Naive thymus-derived CD8-positive, alpha-beta T cell (primary cell): Measurements from ENCODE around the gene PPIL6. TPM values are rescaled to one million over a fixed set of nuclear protein-coding genes. Genes with fewer than 3 reads are reported as not detected.

Experiments used
- ATAC-seq, 2 donors: fragments of 150-1000 bp; cut with Tn5 transposase in 1 of 2; sonication (Bioruptor Pico), chemical (Tn5 transposase) in 1 of 2; 1 replicate in 1 of 2; 2 replicates in 1 of 2; pipeline ENCODE4 v1.10.0; 2021; ENCODE audit warnings: mild to moderate bottlenecking in 2 of 2, moderate library complexity in 2 of 2
- POLR2A ChIA-PET: fragments of 350-600 bp; sonication (Branson Sonifier 250); formaldehyde crosslinking; loops from one replicate; lab custom pipeline; 2021; ENCODE audit warnings: antibody characterized with exemption; lab: Charles Lee
- DNase-seq, 10 donors: peaks; one replicate each; pipeline versions ENCODE4 v3.0.0 to v3.0.0-alpha.2; 2020 to 2022
- H3K27ac Mint-ChIP-seq, 10 donors: one replicate each; pipeline ENCODE4 v1.8.0; 2020 to 2022; ENCODE audit warnings: mild to moderate bottlenecking in 10 of 10, mixed read lengths in 10 of 10, moderate library complexity in 4 of 10, inconsistent platforms in 1 of 10
- H3K27me3 Mint-ChIP-seq, 5 donors: one replicate each; pipeline ENCODE4 v1.8.0; 2021 to 2022; ENCODE audit warnings: mixed read lengths in 5 of 5
- H3K36me3 Mint-ChIP-seq, 3 donors: one replicate each; pipeline ENCODE4 v1.8.0; 2020 to 2022; ENCODE audit warnings: mixed read lengths in 3 of 3, mild to moderate bottlenecking in 2 of 3, inconsistent platforms in 1 of 3
- H3K4me1 Mint-ChIP-seq, 4 donors: one replicate each; pipeline ENCODE4 v1.8.0; 2021 to 2022; ENCODE audit warnings: mixed read lengths in 4 of 4
- H3K4me3 Mint-ChIP-seq, 10 donors: one replicate each; pipeline ENCODE4 v1.8.0; 2020 to 2022; ENCODE audit warnings: mild to moderate bottlenecking in 10 of 10, mixed read lengths in 10 of 10, moderate library complexity in 6 of 10, inconsistent platforms in 1 of 10
- H3K9me3 Mint-ChIP-seq, 9 donors: one replicate each; pipeline ENCODE4 v1.8.0; 2020 to 2022; ENCODE audit warnings: mixed read lengths in 9 of 9, mild to moderate bottlenecking in 3 of 9, inconsistent platforms in 1 of 9, moderate library complexity in 1 of 9
- polyA plus RNA-seq, 3 donors: library from polyadenylated mRNA; unstranded; fragments of 300-500 nt; fragmentation: Illumina TruSeq; gene quantifications; one replicate each; pipeline ENCODE4 v1.2.3, GENCODE V29; 2021
- total RNA-seq, 8 experiments: library from RNA in 2 of 8; stranded (reverse) in 2 of 8; gene quantifications; one replicate each; pipeline ENCODE4 v1.2.3 and lab custom pipeline; 2021 to 2026

Gene PPIL6
- total and polyA plus RNA-seq, 5 experiments from 2014 or later: 0.25 to 1.7 (median 0.66) TPM

DNA sequence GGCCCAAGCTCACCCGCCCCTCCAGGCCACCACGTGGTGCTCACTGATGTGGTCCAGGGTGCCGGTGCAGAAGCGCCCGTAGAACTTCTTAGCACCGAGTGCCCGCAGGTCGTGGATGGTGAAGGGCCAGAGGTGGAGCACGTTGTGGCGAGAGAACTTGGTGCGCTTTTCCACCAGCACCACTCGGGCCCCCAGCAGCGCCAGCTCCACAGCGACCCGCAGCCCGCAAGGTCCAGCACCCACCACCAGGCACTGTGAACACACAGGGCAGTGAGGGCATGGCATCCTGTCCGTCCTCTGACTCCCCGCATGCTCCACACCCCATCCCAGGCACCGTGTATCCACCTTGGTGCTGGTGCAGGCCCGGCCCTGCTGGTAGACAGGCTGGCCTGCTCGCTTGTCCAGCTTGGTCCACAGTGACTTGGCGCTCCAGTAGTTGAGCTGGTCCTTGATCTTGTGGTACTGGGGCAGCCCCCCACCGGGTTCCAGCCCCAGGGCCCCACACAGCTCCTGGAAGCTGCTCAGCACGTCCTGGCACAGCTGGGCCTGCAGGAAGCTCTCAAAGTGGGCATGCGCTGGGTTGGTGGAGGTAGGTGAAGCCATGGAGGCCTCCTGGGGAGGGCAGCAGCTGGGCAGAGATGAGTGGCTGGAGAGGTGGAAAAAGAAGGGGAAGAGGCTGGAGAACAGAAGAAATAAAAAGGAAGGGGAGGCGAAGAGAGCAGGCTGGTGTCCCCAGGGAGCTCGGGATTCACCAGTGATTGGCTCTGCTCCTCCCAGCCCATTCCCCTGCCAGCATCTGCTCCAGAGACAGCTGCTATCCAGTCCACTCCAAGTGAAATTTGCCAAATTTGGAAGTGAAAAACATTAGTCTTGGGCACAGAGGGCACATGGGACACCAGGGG, 13.4 kb upstream of the PPIL6 start:
- POLR2A ChIA-PET: interaction anchor here (0.6 to 8.6 kb wide), 5 partner anchors 12 to 71 kb away, joined by 5 to 131 read pairs (median 56); partner anchors contain the start of genes CD164, PPIL6, SMPD2 and ZBTB24
- H3K36me3 Mint-ChIP-seq: peaks cover 0 to 9% (median 1%) of the 10 kb centered on the region in 3 donors

DNA sequence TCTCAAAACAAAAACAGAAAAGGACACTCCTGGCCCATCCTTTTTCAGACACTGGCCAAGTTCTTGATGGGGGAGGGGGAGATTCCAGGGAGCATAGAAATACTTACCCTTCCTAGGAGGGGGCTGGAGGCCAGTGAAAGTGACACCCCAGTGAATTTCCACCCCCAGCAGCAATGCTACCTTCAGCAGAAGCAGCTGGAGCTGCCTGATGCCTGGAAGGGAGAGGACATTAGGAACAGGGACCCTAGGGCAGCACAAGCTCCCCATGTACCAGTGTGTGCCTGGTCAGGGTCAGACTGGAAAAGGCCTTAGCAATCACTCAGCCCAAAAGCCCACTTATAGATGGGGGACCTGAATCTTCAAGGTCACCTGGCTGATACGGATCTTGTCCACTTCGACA, 12.7 kb upstream of the PPIL6 start:
- POLR2A ChIA-PET: interaction anchor here (0.6 to 8.6 kb wide), 5 partner anchors 11 to 70 kb away, joined by 5 to 131 read pairs (median 56); partner anchors contain the start of genes CD164, PPIL6, SMPD2 and ZBTB24
- Mint-ChIP-seq H3K27me3 (peaks cover 0 to 1% (median 0%) of the 10 kb centered on the region in 5 donors), H3K27ac (peak overlapping the region in 9 of 10 donors; percentile 40 to 98 (median 66)), H3K4me3 (peak overlapping the region in 4 of 10 donors; percentile 22 to 89 (median 52)), H3K36me3 (peaks cover 0 to 9% (median 1%) of the 10 kb centered on the region in 3 donors), H3K9me3 (no peaks in the 10 kb centered on the region), H3K4me1 (peaks cover 35 to 81% (median 75%) of the 10 kb centered on the region in 4 donors)
- ATAC-seq (no peak), DNase-seq (no peak)

More for the DNA sequence above, 13.4 kb upstream of the PPIL6 start:
- DNase-seq (no peak), ATAC-seq (no peak)
- Mint-ChIP-seq H3K4me3 (peak overlapping the region; percentile 87 to 99 (median 96)), H3K9me3 (no peaks in the 10 kb centered on the region), H3K27me3 (peaks cover 0 to 1% (median 0%) of the 10 kb centered on the region in 5 donors), H3K27ac (peak overlapping the region; percentile 90 to 100 (median 98)), H3K4me1 (peaks cover 34 to 82% (median 76%) of the 10 kb centered on the region in 4 donors)

DNA sequence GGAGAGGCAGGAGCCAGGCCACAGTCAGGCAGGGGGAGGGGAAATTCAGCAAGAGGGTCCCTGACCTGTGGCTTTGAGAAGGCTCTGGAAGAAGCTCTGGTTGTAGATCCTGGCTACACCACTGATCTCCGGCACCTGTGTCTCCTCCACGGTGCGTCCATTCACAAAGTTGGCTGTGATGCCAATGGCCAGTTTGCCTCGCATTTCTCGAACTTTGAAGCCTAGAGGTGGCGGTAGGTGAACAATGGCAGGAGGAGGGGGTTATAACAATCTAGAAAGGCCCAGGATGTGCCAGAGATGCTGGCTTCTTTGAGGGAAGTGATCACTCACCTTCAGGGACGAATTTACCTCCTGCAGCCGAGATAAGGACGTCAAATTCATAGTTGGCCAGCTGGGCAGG, 11.8 kb upstream of the PPIL6 start:
- ATAC-seq (no peak), DNase-seq (no peak)
- Mint-ChIP-seq H3K36me3 (peaks cover 0 to 9% (median 1%) of the 10 kb centered on the region in 3 donors), H3K4me1 (peaks cover 33 to 78% (median 72%) of the 10 kb centered on the region in 4 donors), H3K9me3 (no peaks in the 10 kb centered on the region), H3K27me3 (peaks cover 0 to 1% (median 0%) of the 10 kb centered on the region in 5 donors), H3K27ac (peak overlapping the region in 8 of 10 donors; percentile 29 to 98 (median 66)), H3K4me3 (peak overlapping the region in 6 of 10 donors; percentile 3 to 50 (median 27))
- POLR2A ChIA-PET: interaction anchor here (0.5 to 8.6 kb wide), 4 partner anchors 10 to 185 kb away, joined by 3 to 131 read pairs (median 30); partner anchors contain the start of genes CD164, PPIL6 and SMPD2

DNA sequence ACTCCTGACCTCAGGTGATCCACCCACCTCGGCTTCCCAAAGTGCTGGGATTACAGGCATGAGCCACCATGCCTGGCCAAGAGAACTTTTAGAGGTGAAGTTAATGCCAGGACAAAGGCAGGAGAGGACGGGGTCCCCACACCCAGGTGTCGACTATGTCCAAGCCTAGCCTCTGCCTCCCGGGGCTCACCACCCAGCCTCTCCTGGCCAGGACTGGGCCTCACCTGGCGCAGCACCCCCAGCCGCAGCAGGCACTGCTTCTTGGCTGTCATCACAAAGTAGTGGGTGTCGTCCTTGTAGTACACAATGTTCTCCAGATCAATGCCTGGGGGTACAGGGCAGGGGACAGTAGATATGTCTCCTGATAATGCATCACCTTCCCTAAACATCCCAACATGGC, 10.9 kb upstream of the PPIL6 start:
- H3K27ac Mint-ChIP-seq: peak overlapping the region in 3 of 10 donors; percentile 10 to 86 (median 73)
- DNase-seq: no peak
- POLR2A ChIA-PET: interaction anchor here (0.6 to 8.6 kb wide), 6 partner anchors 9 to 186 kb away, joined by 3 to 131 read pairs (median 8); partner anchors contain the start of genes CD164, PPIL6, SMPD2 and ZBTB24
- peaks cover 0 to 12% (median 1%) of the 10 kb centered on the region in 3 donors for H3K36me3 Mint-ChIP-seq
- ATAC-seq: no peak
- peaks cover 0 to 1% (median 0%) of the 10 kb centered on the region in 5 donors for H3K27me3 Mint-ChIP-seq
- H3K4me3 Mint-ChIP-seq: peak overlapping the region in 2 of 10 donors; percentile 22 to 51
- H3K9me3 Mint-ChIP-seq: no peaks in the 10 kb centered on the region
- peaks cover 34 to 71% (median 69%) of the 10 kb centered on the region in 4 donors for H3K4me1 Mint-ChIP-seq

DNA sequence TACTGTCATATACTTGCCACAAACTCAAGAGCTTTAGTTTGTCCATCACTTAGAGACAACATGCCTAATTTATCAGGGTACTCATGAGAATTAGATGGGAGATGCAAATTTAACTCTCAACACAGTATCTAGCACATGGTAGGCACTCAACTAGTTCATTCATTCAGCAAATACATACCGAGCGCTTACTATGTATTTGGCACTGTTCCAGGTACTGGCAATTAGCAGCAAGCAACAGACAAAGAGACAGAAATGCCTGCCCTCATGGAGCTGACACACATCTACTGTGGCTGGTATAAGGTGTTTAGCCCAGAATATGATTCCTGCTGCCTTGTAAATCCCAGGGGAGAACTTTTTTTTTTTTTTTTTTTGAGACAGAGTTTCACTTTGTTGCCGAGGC, 10.4 kb upstream of the PPIL6 start:
- DNase-seq (no peak), ATAC-seq (no peak)
- POLR2A ChIA-PET: interaction anchor here (0.6 to 8.6 kb wide), 4 partner anchors 9 to 68 kb away, joined by 4 to 131 read pairs (median 8); partner anchors contain the start of genes CD164, PPIL6, SMPD2 and ZBTB24
- peaks cover 34 to 72% (median 70%) of the 10 kb centered on the region in 4 donors for H3K4me1 Mint-ChIP-seq
- peak overlapping the region in 5 of 10 donors; percentile 4 to 41 (median 20) for H3K4me3 Mint-ChIP-seq
- H3K27ac Mint-ChIP-seq: peak overlapping the region in 8 of 10 donors; percentile 32 to 84 (median 70)
- H3K27me3 Mint-ChIP-seq: peaks cover 0 to 1% (median 0%) of the 10 kb centered on the region in 5 donors
- no peaks in the 10 kb centered on the region for H3K9me3 Mint-ChIP-seq
- peaks cover 0 to 17% (median 1%) of the 10 kb centered on the region in 3 donors for H3K36me3 Mint-ChIP-seq

DNA sequence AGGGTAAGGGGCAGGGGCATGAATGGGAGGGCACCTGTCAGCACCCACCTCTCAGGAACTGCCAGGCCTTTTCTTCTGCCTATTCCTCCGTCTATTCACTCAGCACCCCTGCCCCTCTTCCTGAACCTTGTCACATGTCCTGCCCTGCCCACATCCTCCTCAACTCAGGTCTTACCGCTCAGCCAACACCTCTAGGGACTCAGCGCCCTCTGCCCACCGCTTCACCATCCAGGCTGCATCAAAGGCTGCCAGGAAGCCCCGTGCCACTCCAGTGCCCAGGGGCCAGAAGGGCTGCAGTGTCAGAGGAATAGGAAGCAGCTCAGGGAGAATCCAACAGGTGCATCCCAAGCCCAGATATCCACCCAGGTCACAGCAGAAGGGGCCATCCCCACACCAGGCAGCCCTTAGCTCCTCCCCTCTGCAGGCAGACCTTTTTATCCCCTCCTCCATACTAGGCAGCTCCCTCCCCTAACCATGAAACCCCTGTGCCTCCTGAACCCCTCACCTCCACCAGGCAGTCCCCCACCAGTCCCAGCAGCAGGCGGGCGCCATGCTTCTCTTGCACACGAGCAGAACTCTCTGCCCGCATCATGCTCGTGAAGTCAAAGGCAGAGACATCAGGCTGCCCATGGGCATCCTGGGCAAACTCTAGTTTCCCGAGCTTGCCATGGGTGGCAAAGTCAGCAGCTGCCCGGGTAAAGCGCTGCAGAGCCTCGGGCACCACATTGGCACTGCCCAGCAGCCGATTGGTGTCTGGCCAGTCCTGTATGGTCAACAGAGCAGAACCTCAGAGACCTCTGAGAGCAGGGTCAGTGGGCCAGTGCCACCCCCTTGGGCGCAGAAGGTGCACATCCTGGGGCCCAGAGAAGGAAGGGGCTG, 9.6 kb upstream of the PPIL6 start:
- Mint-ChIP-seq H3K27ac (peak overlapping the region; percentile 71 to 92 (median 85)), H3K4me3 (peak overlapping the region; percentile 34 to 83 (median 60)), H3K27me3 (no peaks in the 10 kb centered on the region), H3K4me1 (peaks cover 36 to 72% (median 70%) of the 10 kb centered on the region in 4 donors), H3K9me3 (no peaks in the 10 kb centered on the region), H3K36me3 (peaks cover 0 to 23% (median 1%) of the 10 kb centered on the region in 3 donors)
- DNase-seq (peak in 7 of 10 donors; percentile 35 to 77 (median 55)), ATAC-seq (peak; percentile 48 to 49)
- POLR2A ChIA-PET: interaction anchor here (1.9 to 8.6 kb wide), 3 partner anchors 8 to 67 kb away, joined by 9 to 131 read pairs (median 13); partner anchors contain the start of genes CD164, PPIL6 and SMPD2

DNA sequence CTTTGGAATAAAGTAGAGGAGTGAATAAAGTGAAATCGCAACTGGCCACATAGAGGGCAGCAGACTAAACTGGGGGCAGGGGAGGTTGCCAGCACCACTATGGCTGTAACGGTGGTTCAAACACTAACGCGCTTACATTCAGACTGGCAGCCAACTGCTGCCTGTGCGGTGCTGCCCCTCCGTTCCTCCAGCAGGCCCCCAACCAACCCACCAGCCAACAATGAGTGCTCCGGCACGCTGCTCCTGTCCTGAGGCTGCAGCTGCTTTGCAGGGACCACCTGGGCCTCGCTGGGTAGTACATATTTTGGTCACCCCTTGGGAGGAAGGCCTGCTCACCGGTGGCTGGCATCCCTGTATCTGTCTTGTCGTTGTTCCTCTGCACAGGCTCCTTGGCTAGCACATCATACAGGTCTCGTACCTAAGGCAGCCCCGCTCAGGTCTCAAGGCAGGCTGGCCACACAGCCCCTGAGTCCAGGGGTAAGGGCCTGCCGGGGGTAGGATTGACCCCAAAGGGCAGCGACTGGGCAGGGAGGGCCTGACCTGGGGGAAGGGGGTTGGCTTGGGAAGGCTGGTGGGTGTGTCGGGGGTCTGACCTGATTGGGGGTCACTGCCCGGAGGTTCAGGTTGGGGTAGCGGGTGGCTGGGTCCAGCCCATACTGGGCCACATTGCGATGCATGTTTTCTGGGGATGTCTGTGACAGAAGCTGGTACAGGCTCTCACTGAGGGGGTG, 8.8 kb upstream of the PPIL6 start:
- H3K27ac Mint-ChIP-seq: peak overlapping the region; percentile 71 to 92 (median 86)
- peaks cover 33 to 66% (median 64%) of the 10 kb centered on the region in 4 donors for H3K4me1 Mint-ChIP-seq
- POLR2A ChIA-PET: interaction anchor here (1.5 to 8.6 kb wide), 4 partner anchors 7 to 67 kb away, joined by 6 to 131 read pairs (median 11); partner anchors contain the start of genes CD164, PPIL6 and SMPD2
- H3K4me3 Mint-ChIP-seq: peak overlapping the region in 9 of 10 donors; percentile 31 to 83 (median 63)
- H3K9me3 Mint-ChIP-seq: no peaks in the 10 kb centered on the region
- H3K36me3 Mint-ChIP-seq: peaks cover 0 to 23% (median 1%) of the 10 kb centered on the region in 3 donors
- H3K27me3 Mint-ChIP-seq: no peaks in the 10 kb centered on the region
- DNase-seq (no peak), ATAC-seq (peak in 1 of 2 donors; percentile 1)

DNA sequence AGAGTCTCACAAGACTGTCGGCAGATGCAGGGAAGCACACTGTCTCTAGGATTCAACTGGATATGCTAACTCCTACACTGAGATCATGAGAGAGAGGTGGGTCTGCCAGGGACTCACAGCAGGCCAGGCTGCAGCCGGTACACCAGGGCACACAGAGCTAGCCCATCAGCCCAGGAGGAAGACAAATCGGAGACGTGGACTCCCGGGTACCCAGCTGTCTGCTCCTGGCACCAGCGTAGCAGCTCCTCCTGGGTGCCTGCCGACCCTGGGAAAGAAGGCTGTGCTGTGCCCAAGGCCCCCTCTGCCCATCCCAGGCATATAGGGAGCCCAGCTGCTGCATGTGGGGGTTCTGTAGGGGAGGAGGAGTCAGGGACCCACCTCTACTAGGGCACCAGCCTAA, 8.2 kb upstream of the PPIL6 start:
- H3K4me3 Mint-ChIP-seq: peak overlapping the region in 6 of 10 donors; percentile 14 to 72 (median 36)
- no peak for ATAC-seq
- H3K9me3 Mint-ChIP-seq: no peaks in the 10 kb centered on the region
- DNase-seq: no peak
- peak overlapping the region; percentile 34 to 92 (median 84) for H3K27ac Mint-ChIP-seq
- peaks cover 0 to 23% (median 1%) of the 10 kb centered on the region in 3 donors for H3K36me3 Mint-ChIP-seq
- POLR2A ChIA-PET: interaction anchor here (1.5 to 1.9 kb wide), 2 partner anchors 11 to 66 kb away, joined by 6 to 9 read pairs; partner anchors contain the start of gene CD164
- peaks cover 30 to 60% (median 59%) of the 10 kb centered on the region in 4 donors for H3K4me1 Mint-ChIP-seq
- no peaks in the 10 kb centered on the region for H3K27me3 Mint-ChIP-seq

DNA sequence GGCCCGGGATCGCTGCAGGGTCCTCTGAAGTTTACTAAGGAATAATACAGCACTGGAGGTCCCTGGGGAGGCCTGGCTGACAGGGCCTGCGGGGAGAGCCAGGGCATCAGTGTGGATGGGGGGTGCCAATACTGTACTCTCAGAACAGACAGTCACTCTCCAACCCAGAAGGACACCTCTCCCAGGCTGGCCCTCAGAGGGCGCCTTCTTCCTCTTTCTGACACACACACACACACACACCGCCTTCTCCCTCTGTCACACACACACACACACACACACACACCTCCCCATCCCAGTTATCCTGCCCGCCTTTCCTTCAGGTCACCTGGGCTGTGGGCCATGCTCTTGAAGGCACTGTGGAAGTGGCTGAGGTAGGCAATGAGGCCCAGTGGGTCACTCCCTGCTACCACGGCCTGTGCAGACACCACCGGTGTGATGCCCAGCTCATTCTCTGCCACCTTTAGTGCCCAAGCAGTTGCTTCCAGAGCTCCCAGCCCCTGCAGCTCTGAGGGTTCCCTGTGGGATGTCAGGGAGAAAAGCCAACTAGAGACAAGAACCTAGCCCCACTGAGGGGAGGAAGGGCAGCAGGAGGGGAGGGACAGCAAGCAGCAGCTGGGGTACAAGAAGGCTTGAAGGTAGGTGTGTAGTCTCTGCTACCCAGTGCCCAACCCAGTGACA, 7.6 kb upstream of the PPIL6 start:
- Mint-ChIP-seq H3K4me3 (peak overlapping the region in 5 of 10 donors; percentile 14 to 72 (median 33)), H3K9me3 (no peaks in the 10 kb centered on the region), H3K36me3 (peaks cover 0 to 26% (median 1%) of the 10 kb centered on the region in 3 donors), H3K4me1 (peaks cover 32 to 65% (median 57%) of the 10 kb centered on the region in 4 donors), H3K27ac (peak overlapping the region; percentile 45 to 92 (median 84)), H3K27me3 (no peaks in the 10 kb centered on the region)
- ATAC-seq (no peak), DNase-seq (no peak)
- POLR2A ChIA-PET: interaction anchor here (1.5 kb wide), 1 partner anchor 66 kb away, joined by 6 read pairs; the partner anchor contains the start of gene CD164

DNA sequence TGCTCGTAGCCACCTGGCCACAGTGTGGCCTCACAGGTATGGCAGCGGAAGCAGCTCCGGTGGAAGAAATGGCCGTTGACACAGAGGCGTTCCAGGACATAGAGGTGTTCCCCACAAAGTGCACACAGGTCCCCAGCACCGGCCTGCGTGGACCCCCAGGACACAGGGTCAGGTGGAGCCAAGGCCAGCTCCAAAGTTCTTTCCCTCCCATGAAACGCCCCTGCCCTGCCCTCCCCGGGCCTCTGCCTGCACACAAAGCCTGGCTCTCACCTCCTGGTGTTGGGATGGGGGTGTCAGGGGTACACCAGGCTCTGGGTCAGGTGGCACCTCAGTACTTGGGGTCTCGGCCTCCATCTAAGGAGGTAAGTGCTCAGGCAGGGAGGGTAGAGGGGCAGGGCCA, 6.7 kb upstream of the PPIL6 start:
- H3K4me1 Mint-ChIP-seq: peaks cover 34 to 65% (median 58%) of the 10 kb centered on the region in 4 donors
- ATAC-seq: no peak
- no peaks in the 10 kb centered on the region for H3K27me3 Mint-ChIP-seq
- H3K36me3 Mint-ChIP-seq: peaks cover 0 to 26% (median 1%) of the 10 kb centered on the region in 3 donors
- no peaks in the 10 kb centered on the region for H3K9me3 Mint-ChIP-seq
- no peak overlapping the region for H3K4me3 Mint-ChIP-seq
- DNase-seq: no peak
- H3K27ac Mint-ChIP-seq: peak overlapping the region in 2 of 10 donors; percentile 49 to 92
- POLR2A ChIA-PET: interaction anchor here (1.5 to 1.7 kb wide), 2 partner anchors 9 to 64 kb away, joined by 4 to 5 read pairs; partner anchors contain the start of gene MICAL1
